HEK293T (cell line): ENCODE data around the gene EPHA5.

Experiments
- CTCF ChIA-PET: fragments of 350-600 bp; formaldehyde crosslinking; extraction: SDS; loops from one replicate; lab custom pipeline; 2021; ENCODE audit warnings: antibody characterized with exemption, inconsistent platforms; lab: Yijun Ruan, JAX
- POLR2A ChIA-PET: fragments of 350-600 bp; formaldehyde crosslinking; extraction: SDS; loops from one replicate; lab custom pipeline; 2020; ENCODE audit warnings: antibody characterized with exemption, inconsistent platforms; lab: Yijun Ruan, JAX
- DNase-seq: peaks from one replicate; pipeline ENCODE4 v3.0.0; 2012; ENCODE audit warnings: mixed read lengths; ENCODE audit errors: extremely low spot score
- ARNT ChIP-seq: fragments of 450-650 bp; IDR thresholded peaks from 2 replicates; pipeline ENCODE4 v1.6.1; 2017; ENCODE audit warnings: mild to moderate bottlenecking
- BHLHE40 ChIP-seq: fragments of 450-650 bp; IDR thresholded peaks from 2 replicates; pipeline ENCODE4 v1.6.1; 2016; ENCODE audit warnings: mild to moderate bottlenecking, moderate library complexity, borderline replicate concordance
- CTBP1 ChIP-seq: fragments of 450-650 bp; IDR thresholded peaks from 2 replicates; pipeline ENCODE4 v1.6.1; 2016; ENCODE audit warnings: borderline replicate concordance
- ELF4 ChIP-seq: fragments of 450-650 bp; IDR thresholded peaks from 2 replicates; pipeline ENCODE4 v1.6.1; 2017; ENCODE audit warnings: antibody characterized with exemption
- FOXA1 ChIP-seq: fragments of 450-650 bp; IDR thresholded peaks from 2 replicates; pipeline ENCODE4 v1.6.1; 2016; ENCODE audit warnings: mild to moderate bottlenecking
- FOXK2 ChIP-seq: fragments of 450-650 bp; IDR thresholded peaks from 2 replicates; pipeline ENCODE4 v1.6.1; 2016; ENCODE audit warnings: mild to moderate bottlenecking
- FOXM1 ChIP-seq: fragments of 450-650 bp; IDR thresholded peaks from 2 replicates; pipeline ENCODE4 v1.6.1; 2017; ENCODE audit warnings: mild to moderate bottlenecking, borderline replicate concordance
- HDGF ChIP-seq: fragments of 450-650 bp; IDR thresholded peaks from 2 replicates; pipeline ENCODE4 v1.6.1; 2017; ENCODE audit warnings: antibody characterized with exemption, borderline replicate concordance
- L3MBTL2 ChIP-seq: fragments of 450-650 bp; conservative IDR thresholded peaks from 2 replicates; pipeline ENCODE4 v1.6.1; 2016; ENCODE audit warnings: mild to moderate bottlenecking
- LEF1 ChIP-seq: fragments of 450-650 bp; IDR thresholded peaks from 2 replicates; pipeline ENCODE4 v1.6.1; 2017; ENCODE audit warnings: mild to moderate bottlenecking, borderline replicate concordance
- NFRKB ChIP-seq: fragments of 450-650 bp; IDR thresholded peaks from 2 replicates; pipeline ENCODE4 v1.6.1; 2016; ENCODE audit warnings: mild to moderate bottlenecking, moderate library complexity
- PKNOX1 ChIP-seq: fragments of 450-650 bp; IDR thresholded peaks from 2 replicates; pipeline ENCODE4 v1.6.1; 2016
- SP1 ChIP-seq: fragments of 450-650 bp; IDR thresholded peaks from 2 replicates; pipeline ENCODE4 v1.6.1; 2017
- SUZ12 ChIP-seq: fragments of 450-650 bp; IDR thresholded peaks from 2 replicates; pipeline ENCODE4 v1.6.1; 2016; ENCODE audit warnings: mild to moderate bottlenecking
- TARDBP ChIP-seq: fragments of 450-650 bp; IDR thresholded peaks from 2 replicates; pipeline ENCODE4 v1.6.1; 2016
- ZNF384 ChIP-seq: fragments of 450-650 bp; IDR thresholded peaks from 2 replicates; pipeline ENCODE4 v1.6.1; 2016

The EPHA5 gene

GRCh38 chr4:65383589-65384305 is 286.5 kb downstream of the EPHA5 start:
- ChIA-PET POLR2A (no interaction called here), CTCF (no interaction called here)
- DNase-seq, result no peak
- TF ChIP-seq ELF4, result no peak
- TF ChIP-seq L3MBTL2, result no peak
- no peak for TF ChIP-seq LEF1
- no peak for TF ChIP-seq NFRKB
- TF ChIP-seq SP1, result no peak

- no peak for DNase-seq
- CTCF ChIA-PET, result no interaction called here
Measured at GRCh38 chr4:65381648-65382047, 288.6 kb downstream of the EPHA5 start.

GRCh38 chr4:65370709-65371108 is 299.6 kb downstream of the EPHA5 start:
- TF ChIP-seq PKNOX1, result no peak
- TF ChIP-seq CTBP1, result no peak
- no peak for TF ChIP-seq FOXA1
- TF ChIP-seq HDGF, result no peak
- TF ChIP-seq TARDBP, result no peak
- ChIA-PET CTCF (no interaction called here), POLR2A (no interaction called here)
- no peak for DNase-seq

More at GRCh38 chr4:65381648-65382047, 288.6 kb downstream of the EPHA5 start:
- POLR2A ChIA-PET, result no interaction called here
- TF ChIP-seq L3MBTL2 (no peak), FOXM1 (no peak), FOXA1 (no peak), HDGF (no peak), ARNT (no peak), ELF4 (no peak), BHLHE40 (no peak), TARDBP (no peak), NFRKB (no peak), FOXK2 (no peak), CTBP1 (no peak), SP1 (no peak), PKNOX1 (no peak), LEF1 (no peak), ZNF384 (no peak), SUZ12 (no peak)

- POLR2A ChIA-PET, result no interaction called here
- DNase-seq, result no peak
- CTCF ChIA-PET, result no interaction called here
- TF ChIP-seq ZNF384 (no peak), FOXA1 (no peak), TARDBP (no peak), BHLHE40 (no peak), NFRKB (no peak), FOXK2 (no peak), SP1 (no peak), FOXM1 (no peak), SUZ12 (no peak), HDGF (no peak), ARNT (no peak), LEF1 (no peak), ELF4 (no peak), CTBP1 (no peak), PKNOX1 (no peak), L3MBTL2 (no peak)
Measured at GRCh38 chr4:65367306-65367705, 303.0 kb downstream of the EPHA5 start.

GRCh38 chr4:65358914-65359313 is 311.4 kb downstream of the EPHA5 start:
- TF ChIP-seq FOXA1, result no peak
- no peak for TF ChIP-seq ARNT
- no peak for TF ChIP-seq LEF1
- no peak for TF ChIP-seq FOXM1
- TF ChIP-seq CTBP1, result no peak
- no peak for TF ChIP-seq BHLHE40
- TF ChIP-seq ELF4, result no peak
- no peak for TF ChIP-seq TARDBP
- no peak for TF ChIP-seq ZNF384
- ChIA-PET CTCF (no interaction called here), POLR2A (no interaction called here)
- DNase-seq, result no peak

GRCh38 chr4:65353098-65353497 is 317.2 kb downstream of the EPHA5 start:
- no peak for DNase-seq
- CTCF ChIA-PET, result no interaction called here
- POLR2A ChIA-PET, result no interaction called here
- TF ChIP-seq HDGF (no peak), ELF4 (no peak), CTBP1 (no peak), FOXA1 (no peak), TARDBP (no peak), LEF1 (no peak), BHLHE40 (no peak), SUZ12 (no peak), FOXM1 (no peak), ARNT (no peak)
